Trophoblast cell (in vitro differentiated cells and primary cell): ENCODE measurements around the gene DIP2B.

ENCODE experiments used
- DNase-seq, 2 donors: peaks; one replicate each; pipeline ENCODE4 v3.0.0-alpha.2; 2016
- H2AFZ ChIP-seq: 2 replicates; pipeline ENCODE4 v1.6.1; 2013; ENCODE audit warnings: low read length, moderate library complexity, mild to moderate bottlenecking; ENCODE audit not compliant: insufficient read depth, poor library complexity
- H2AK5ac ChIP-seq: 2 replicates; pipeline ENCODE4 v1.6.1; 2013; ENCODE audit warnings: mild to moderate bottlenecking, low read length
- H2BK120ac ChIP-seq: 2 replicates; pipeline ENCODE4 v1.6.1; 2013; ENCODE audit warnings: low read length, mild to moderate bottlenecking, moderate library complexity; ENCODE audit not compliant: insufficient read depth, poor library complexity
- H2BK12ac ChIP-seq: 2 replicates; pipeline ENCODE4 v1.6.1; 2013; ENCODE audit warnings: mild to moderate bottlenecking, low read length, moderate library complexity
- H2BK5ac ChIP-seq: 2 replicates; pipeline ENCODE4 v1.6.1; 2013; ENCODE audit warnings: low read length, low read depth, moderate library complexity, mild to moderate bottlenecking; ENCODE audit not compliant: poor library complexity
- H3K14ac ChIP-seq: 2 replicates; pipeline ENCODE4 v1.6.1; 2013; ENCODE audit warnings: mild to moderate bottlenecking, low read length
- H3K18ac ChIP-seq: 2 replicates; pipeline ENCODE4 v1.6.1; 2013; ENCODE audit warnings: mild to moderate bottlenecking, low read length
- H3K23ac ChIP-seq: 2 replicates; pipeline ENCODE4 v1.6.1; 2013; ENCODE audit warnings: low read length
- H3K27ac ChIP-seq: 2 replicates; pipeline ENCODE4 v1.5.1; 2013; ENCODE audit warnings: low read depth, mild to moderate bottlenecking, inconsistent platforms, low read length, moderate library complexity
- H3K27me3 ChIP-seq: 2 replicates; pipeline ENCODE4 v1.6.1; 2013; ENCODE audit warnings: inconsistent platforms, mild to moderate bottlenecking, low read length, moderate library complexity; ENCODE audit not compliant: insufficient read depth
- H3K36me3 ChIP-seq, 2 experiments: 1 replicate in 1 of 2; 2 replicates in 1 of 2; pipeline ENCODE4 v1.6.1; 2013; ENCODE audit warnings: low read length in 2 of 2, mild to moderate bottlenecking in 2 of 2, moderate library complexity in 1 of 2; ENCODE audit not compliant: insufficient read depth in 2 of 2, control insufficient read depth in 1 of 2
- H3K4ac ChIP-seq: 2 replicates; pipeline ENCODE4 v1.6.1; 2013; ENCODE audit warnings: low read depth, mild to moderate bottlenecking, low read length, moderate library complexity
- H3K4me1 ChIP-seq, 2 experiments: 1 replicate in 1 of 2; 2 replicates in 1 of 2; pipeline ENCODE4 v1.6.1; 2013; ENCODE audit warnings: low read length in 2 of 2, mild to moderate bottlenecking in 2 of 2, moderate library complexity in 1 of 2; ENCODE audit not compliant: insufficient read depth in 2 of 2, control insufficient read depth in 1 of 2
- H3K4me2 ChIP-seq: 2 replicates; pipeline ENCODE4 v1.6.1; 2013; ENCODE audit warnings: inconsistent platforms, mild to moderate bottlenecking, low read length, moderate library complexity
- H3K4me3 ChIP-seq: 2 replicates; pipeline ENCODE4 v1.5.1; 2013; ENCODE audit warnings: mild to moderate bottlenecking, low read depth, low read length, inconsistent platforms
- H3K79me1 ChIP-seq: one replicate; pipeline ENCODE4 v1.6.1; 2013; ENCODE audit warnings: low read length
- H3K79me2 ChIP-seq: 2 replicates; pipeline ENCODE4 v1.6.1; 2013; ENCODE audit warnings: low read length, mild to moderate bottlenecking; ENCODE audit not compliant: control insufficient read depth, insufficient read depth, poor library complexity
- H3K9ac ChIP-seq: 2 replicates; pipeline ENCODE4 v1.6.1; 2013; ENCODE audit warnings: mild to moderate bottlenecking, low read length
- H3K9me3 ChIP-seq: 2 replicates; pipeline ENCODE4 v1.6.1; 2013; ENCODE audit warnings: low read depth, mild to moderate bottlenecking, control low read depth, inconsistent platforms, low read length; ENCODE audit not compliant: insufficient read depth
- H4K12ac ChIP-seq: 2 replicates; pipeline ENCODE4 v1.6.1; 2013; ENCODE audit warnings: low read depth, mild to moderate bottlenecking, low read length, moderate library complexity
- H4K8ac ChIP-seq: 2 replicates; pipeline ENCODE4 v1.6.1; 2013; ENCODE audit warnings: low read depth, mild to moderate bottlenecking, low read length, moderate library complexity
- H4K91ac ChIP-seq: one replicate; pipeline ENCODE4 v1.6.1; 2013; ENCODE audit warnings: low read depth, mild to moderate bottlenecking, low read length, moderate library complexity
- WGBS: extraction: QIAGEN DNeasy Blood & Tissue Kit; methylation state at CpG from one replicate; pipeline ENCODE4 v1.1.7; 2013; ENCODE audit warnings: missing lambda C conversion rate; ENCODE audit not compliant: insufficient read length, insufficient coverage; ENCODE audit errors: extremely low coverage; 5-methylcytosine and 5-hydroxymethylcytosine counted together

Gene DIP2B

DNA sequence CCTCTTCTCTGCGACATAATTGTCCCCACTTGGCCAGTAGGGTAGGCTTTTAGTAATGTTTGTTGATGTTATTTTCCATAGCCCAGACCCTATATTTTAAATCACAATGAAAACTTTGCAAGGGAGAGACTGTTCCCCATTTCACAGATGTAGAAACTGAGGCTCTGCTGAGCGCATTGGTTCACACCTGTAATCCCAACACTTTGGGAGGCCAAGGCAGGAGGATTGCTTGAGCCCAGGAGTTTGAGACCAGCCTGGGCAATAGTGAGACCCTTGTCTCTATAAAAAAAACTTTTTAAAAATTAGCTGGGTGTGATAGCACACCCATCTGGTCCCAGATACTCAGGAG lies 114.8 kb downstream of the DIP2B start:
- Histone ChIP-seq H3K27me3 (no peaks in the 10 kb centered on the region), H2AK5ac (peak overlapping the region; percentile 100), H3K9me3 (no peaks in the 10 kb centered on the region), H3K4me1 (peaks cover 21 to 34% of the 10 kb centered on the region in 2 experiments), H2AFZ (no peak overlapping the region), H3K9ac (no peak overlapping the region), H3K36me3 (no peaks in the 10 kb centered on the region), H2BK120ac (peak overlapping the region; percentile 100), H3K4me2 (no peak overlapping the region), H4K8ac (peak overlapping the region; percentile 96), H3K79me2 (peaks cover 13% of the 10 kb centered on the region), H2BK5ac (peak overlapping the region; percentile 100), H3K4me3 (no peak overlapping the region), H4K12ac (no peak overlapping the region), H3K18ac (peak overlapping the region; percentile 98), H3K27ac (peak overlapping the region; percentile 100), H3K23ac (no peak overlapping the region), H4K91ac (peak overlapping the region; percentile 100), H3K14ac (peak overlapping the region; percentile 99), H2BK12ac (peak overlapping the region; percentile 98), H3K79me1 (peaks cover 44% of the 10 kb centered on the region), H3K4ac (peak overlapping the region; percentile 98)
- no peak for DNase-seq
- no CpG with 5 or more reads among the region's 2 CpGs for WGBS

DNA sequence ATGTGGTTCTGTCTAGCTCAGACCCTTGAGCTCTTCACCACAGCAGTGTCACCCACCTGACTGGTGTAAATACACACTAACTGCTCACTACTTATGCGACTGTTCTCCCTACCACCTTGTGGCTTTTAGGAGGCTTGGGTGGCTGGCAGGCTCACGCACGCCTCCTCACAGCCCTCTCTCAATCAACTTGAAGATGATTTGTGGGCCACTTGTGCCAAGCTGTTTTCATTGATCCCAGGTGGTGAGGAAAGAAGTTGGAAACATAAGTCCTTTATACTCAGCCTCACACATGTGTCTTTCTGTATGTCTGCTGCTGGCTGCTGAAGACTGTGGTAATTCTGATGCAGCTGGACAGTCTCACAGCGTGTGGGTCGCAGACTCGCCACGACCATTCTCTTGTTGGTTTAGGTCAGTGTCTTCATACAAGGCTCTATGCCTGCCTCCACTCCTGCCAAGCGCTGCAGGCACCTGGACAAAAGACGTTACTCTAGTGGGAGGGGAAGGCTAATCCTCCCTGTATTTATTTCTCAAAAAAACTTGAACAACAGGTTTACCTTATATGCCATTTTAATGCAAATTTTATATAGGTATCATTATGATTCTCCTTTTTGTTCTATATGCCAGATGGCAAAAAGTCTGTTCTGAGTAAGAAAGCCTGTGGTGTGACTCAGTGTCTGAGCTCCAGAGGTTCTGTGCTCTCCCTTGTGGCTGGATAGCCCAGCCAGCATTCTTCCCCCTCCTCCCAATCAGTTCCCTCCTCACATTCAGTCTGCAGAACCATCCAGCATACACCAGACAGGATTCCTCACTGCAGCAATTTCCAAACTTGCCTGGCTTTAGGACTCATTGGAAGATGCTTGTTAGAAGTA lies 115.6 kb downstream of the DIP2B start:
- H3K4me1 ChIP-seq = peaks cover 20 to 34% of the 10 kb centered on the region in 2 experiments
- H3K18ac ChIP-seq = peak overlapping the region; percentile 98
- peaks cover 43% of the 10 kb centered on the region for H3K79me1 ChIP-seq
- peak; percentile 69 to 76 for DNase-seq
- no peak overlapping the region for H3K4me3 ChIP-seq
- H3K23ac ChIP-seq = no peak overlapping the region
- peak overlapping the region; percentile 42 for H3K9ac ChIP-seq
- H2BK5ac ChIP-seq = peak overlapping the region; percentile 100
- peak overlapping the region; percentile 98 for H3K4ac ChIP-seq
- no peaks in the 10 kb centered on the region for H3K27me3 ChIP-seq
- H3K14ac ChIP-seq = peak overlapping the region; percentile 99
- H2AFZ ChIP-seq = peak overlapping the region; percentile 14
- H2BK12ac ChIP-seq = peak overlapping the region; percentile 98
- peak overlapping the region; percentile 100 for H4K91ac ChIP-seq
- peak overlapping the region; percentile 100 for H2BK120ac ChIP-seq
- H3K9me3 ChIP-seq = no peaks in the 10 kb centered on the region
- peaks cover 13% of the 10 kb centered on the region for H3K79me2 ChIP-seq
- WGBS = no CpG with 5 or more reads among the region's 9 CpGs
- H2AK5ac ChIP-seq = peak overlapping the region; percentile 100
- peak overlapping the region; percentile 100 for H3K27ac ChIP-seq
- H4K12ac ChIP-seq = peak overlapping the region; percentile 59
- peak overlapping the region; percentile 22 for H3K4me2 ChIP-seq
- H4K8ac ChIP-seq = peak overlapping the region; percentile 96
- H3K36me3 ChIP-seq = no peaks in the 10 kb centered on the region

DNA sequence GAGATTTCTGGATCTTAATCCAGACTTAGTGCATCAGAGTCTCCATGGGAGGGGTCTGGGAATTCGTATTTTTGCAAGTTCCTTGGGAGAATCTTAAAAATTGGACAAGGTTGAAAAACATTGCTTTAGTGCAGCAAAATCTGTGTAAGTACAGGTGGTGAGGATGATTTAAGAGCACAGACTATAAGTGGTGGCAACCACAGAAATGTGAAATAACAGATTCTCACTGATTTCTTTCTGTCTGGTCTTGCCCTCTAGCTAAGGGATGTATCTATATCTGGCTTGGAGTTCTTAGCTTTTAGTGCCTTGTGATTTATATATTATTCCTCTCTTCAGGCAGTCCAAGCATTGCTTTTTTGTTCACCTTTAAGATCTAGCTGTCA lies 116.2 kb downstream of the DIP2B start:
- Histone ChIP-seq H2BK5ac (no peak overlapping the region), H3K9ac (no peak overlapping the region), H3K4me3 (no peak overlapping the region), H2AFZ (no peak overlapping the region), H4K91ac (no peak overlapping the region), H3K36me3 (no peaks in the 10 kb centered on the region), H3K4me1 (peaks cover 20 to 35% of the 10 kb centered on the region in 2 experiments), H3K27ac (peak overlapping the region; percentile 94), H3K79me1 (peaks cover 39% of the 10 kb centered on the region), H2BK120ac (peak overlapping the region; percentile 27), H2AK5ac (no peak overlapping the region), H3K27me3 (no peaks in the 10 kb centered on the region), H3K79me2 (peaks cover 13% of the 10 kb centered on the region), H3K18ac (no peak overlapping the region), H3K4ac (no peak overlapping the region), H2BK12ac (no peak overlapping the region), H3K14ac (no peak overlapping the region), H3K9me3 (no peaks in the 10 kb centered on the region), H3K23ac (no peak overlapping the region), H4K8ac (no peak overlapping the region), H4K12ac (no peak overlapping the region), H3K4me2 (peak overlapping the region; percentile 16)
- no peak for DNase-seq
- WGBS = no CpG with 5 or more reads among the region's 1 CpG

DNA sequence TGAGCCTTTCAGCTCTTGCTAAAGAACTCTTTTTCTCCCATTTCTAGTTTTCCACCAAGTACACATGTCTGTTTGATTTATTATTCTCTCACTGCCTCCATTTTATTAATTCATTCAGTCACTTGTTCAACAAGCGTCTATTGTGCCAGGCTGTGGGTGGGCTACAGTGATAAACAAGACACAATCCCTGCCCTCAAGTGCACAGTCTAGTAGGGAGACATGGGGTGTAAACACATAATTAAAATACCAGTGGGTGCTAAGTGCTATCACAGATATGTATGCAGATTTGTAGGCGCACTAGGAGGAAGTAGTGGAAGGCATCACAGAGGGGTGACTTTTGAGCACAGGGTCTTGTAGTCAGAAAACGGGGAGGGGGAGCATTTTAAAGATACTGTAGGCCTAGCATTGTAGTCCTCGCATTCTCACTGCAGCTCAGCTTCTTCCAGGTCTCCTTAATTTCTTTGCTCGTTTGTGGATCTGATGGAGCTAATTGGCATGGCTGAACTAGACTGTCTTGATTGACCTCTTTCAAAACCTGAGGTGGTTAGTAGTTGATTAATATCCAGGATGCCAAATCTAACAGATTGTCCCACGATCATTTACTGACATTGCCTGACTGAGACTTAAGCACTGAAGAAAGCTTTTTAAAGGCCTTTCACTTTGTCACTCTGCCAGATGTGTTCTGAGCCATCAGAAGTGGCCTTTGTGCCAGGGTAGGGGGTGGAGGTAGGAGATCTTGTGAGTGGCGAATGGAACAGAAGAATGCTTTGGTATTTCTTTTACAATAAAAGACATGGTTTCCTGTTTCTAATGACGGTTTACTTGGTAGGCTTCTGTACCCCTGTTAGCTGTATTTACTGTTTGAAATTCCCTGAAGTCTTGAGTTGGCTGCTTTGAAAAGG lies 116.9 kb downstream of the DIP2B start:
- Histone ChIP-seq H3K27me3 (no peaks in the 10 kb centered on the region), H3K18ac (peak overlapping the region; percentile 81), H4K91ac (peak overlapping the region; percentile 71), H2BK120ac (peak overlapping the region; percentile 76), H4K8ac (peak overlapping the region; percentile 55), H3K4ac (peak overlapping the region; percentile 24), H3K79me1 (peaks cover 39% of the 10 kb centered on the region), H3K14ac (peak overlapping the region; percentile 50), H3K4me3 (no peak overlapping the region), H4K12ac (no peak overlapping the region), H2AK5ac (peak overlapping the region; percentile 1), H3K9me3 (no peaks in the 10 kb centered on the region), H3K79me2 (peaks cover 13% of the 10 kb centered on the region), H2AFZ (no peak overlapping the region), H3K27ac (peak overlapping the region; percentile 94), H3K4me2 (no peak overlapping the region), H3K9ac (no peak overlapping the region), H2BK12ac (peak overlapping the region; percentile 70), H3K23ac (no peak overlapping the region), H3K36me3 (no peaks in the 10 kb centered on the region), H2BK5ac (peak overlapping the region; percentile 67), H3K4me1 (peaks cover 20 to 35% of the 10 kb centered on the region in 2 experiments)
- no CpG with 5 or more reads among the region's 8 CpGs for WGBS
- DNase-seq = no peak
